H1 (cell line): ENCODE results near the gene NR4A3. TPM values are rescaled to one million over a fixed set of nuclear protein-coding genes. Genes with fewer than 3 reads are reported as not detected.

Experiments
- CTCF ChIA-PET: fragments of 300-600 bp; sonication (Branson Sonifier 250); formaldehyde crosslinking; loops from one replicate; lab custom pipeline; 2021; ENCODE audit not compliant: partially characterized antibody; lab: Charles Lee
- POLR2A ChIA-PET: fragments of 300-600 bp; sonication (Branson Sonifier 250); formaldehyde crosslinking; loops from one replicate; lab custom pipeline; 2021; ENCODE audit warnings: inconsistent platforms; ENCODE audit not compliant: partially characterized antibody; lab: Charles Lee
- DNase-seq, 2 experiments: peaks; one replicate each; pipeline versions ENCODE4 v3.0.0 to v3.0.0-alpha.2; 2010 to 2022; ENCODE audit warnings: low spot score in 2 of 2, low read depth in 1 of 2, mixed read lengths in 1 of 2
- FAIRE-seq: peaks from 2 replicates; lab custom pipeline; 2011; peaks lifted over from hg19 to GRCh38; lab: Jason Lieb, UNC
- H2AFZ ChIP-seq: 2 replicates; pipeline ENCODE4 v1.8.1; 2012; ENCODE audit warnings: low read length, inconsistent platforms
- H2AK5ac ChIP-seq: 2 replicates; pipeline ENCODE4 v1.6.1; 2013; ENCODE audit warnings: low read depth, low read length
- H2BK120ac ChIP-seq: replicated peaks from 2 replicates; pipeline ENCODE3; 2013; ENCODE audit warnings: low read depth, low read length, inconsistent platforms
- H2BK12ac ChIP-seq: 2 replicates; pipeline ENCODE4 v1.6.1; 2013; ENCODE audit warnings: low read depth, low read length
- H2BK15ac ChIP-seq: 2 replicates; pipeline ENCODE4 v1.6.1; 2013; ENCODE audit warnings: low read length
- H2BK20ac ChIP-seq: 2 replicates; pipeline ENCODE4 v1.6.1; 2013; ENCODE audit warnings: low read length
- H2BK5ac ChIP-seq: 2 replicates; pipeline ENCODE4 v1.6.1; 2013; ENCODE audit warnings: low read depth, low read length
- H3K14ac ChIP-seq: 2 replicates; pipeline ENCODE4 v1.6.1; 2013; ENCODE audit warnings: inconsistent platforms; ENCODE audit not compliant: insufficient read length
- H3K18ac ChIP-seq: 2 replicates; pipeline ENCODE4 v1.6.1; 2013; ENCODE audit warnings: low read length; ENCODE audit errors: extremely low read depth
- H3K23ac ChIP-seq: 2 replicates; pipeline ENCODE4 v1.6.1; 2013; ENCODE audit warnings: inconsistent platforms; ENCODE audit not compliant: insufficient read length
- H3K23me2 ChIP-seq: 2 replicates; pipeline ENCODE4 v1.6.1; 2013; ENCODE audit warnings: low read depth, low read length
- H3K27ac ChIP-seq: 2 replicates; pipeline ENCODE4 v1.6.1; 2011; ENCODE audit warnings: low read depth, low read length, inconsistent platforms
- H3K27me3 ChIP-seq, 4 experiments: replicated peaks in 1 of 4; 1 replicate in 1 of 4; 2 replicates in 3 of 4; pipeline versions ENCODE4 v1.6.1 to v1.8.1; 2011 to 2013; ENCODE audit warnings: low read length in 3 of 4, mild to moderate bottlenecking in 3 of 4, inconsistent platforms in 2 of 4, mixed read lengths in 2 of 4, moderate library complexity in 1 of 4; ENCODE audit not compliant: control insufficient read depth in 3 of 4, insufficient read depth in 3 of 4; ENCODE audit errors: extremely low read depth in 1 of 4
- H3K36me3 ChIP-seq, 4 experiments: 2 replicates each; pipeline versions ENCODE4 v1.6.1 to v1.8.1; 2011 to 2013; ENCODE audit warnings: mild to moderate bottlenecking in 4 of 4, low read length in 3 of 4, moderate library complexity in 2 of 4, control low read depth in 1 of 4, inconsistent platforms in 1 of 4; ENCODE audit not compliant: insufficient read depth in 4 of 4, control insufficient read depth in 2 of 4
- H3K4ac ChIP-seq: replicated peaks from 2 replicates; pipeline ENCODE3; 2013; ENCODE audit warnings: low read length, low read depth, mixed read lengths, inconsistent platforms; ENCODE audit not compliant: insufficient read length
- H3K4me1 ChIP-seq, 4 experiments: replicated peaks in 1 of 4; 1 replicate in 1 of 4; 2 replicates in 3 of 4; pipeline versions ENCODE4 v1.6.1 to v1.8.1; 2011 to 2013; ENCODE audit warnings: low read length in 3 of 4, inconsistent platforms in 2 of 4, mixed read lengths in 1 of 4; ENCODE audit not compliant: insufficient read depth in 4 of 4, control insufficient read depth in 3 of 4
- H3K4me2 ChIP-seq, 2 experiments: 2 replicates each; pipeline versions ENCODE4 v1.6.1 to v1.8.1; 2011 to 2013; ENCODE audit warnings: low read depth in 2 of 2, low read length in 2 of 2, control low read depth in 1 of 2, inconsistent platforms in 1 of 2, mild to moderate bottlenecking in 1 of 2; ENCODE audit not compliant: insufficient read depth in 1 of 2
- H3K4me3 ChIP-seq, 4 experiments: fragments of 200-600, 300-600 bp in 1 of 4; sonication (generic), shearing (Covaris generic), sonication (Bioruptor Twin) in 1 of 4; 2 replicates each; pipeline versions ENCODE4 v1.5.1 to v1.8.1; 2011 to 2016; ENCODE audit warnings: low read length in 4 of 4, low read depth in 3 of 4, control low read depth in 2 of 4, inconsistent platforms in 2 of 4, mild to moderate bottlenecking in 2 of 4, mixed read lengths in 1 of 4, moderate library complexity in 1 of 4; ENCODE audit not compliant: insufficient read depth in 2 of 4; ENCODE audit errors: extremely low read depth in 1 of 4
- H3K56ac ChIP-seq: replicated peaks from 2 replicates; pipeline ENCODE3; 2013; ENCODE audit warnings: low read depth, mild to moderate bottlenecking, mixed read lengths, low read length, inconsistent platforms; ENCODE audit not compliant: insufficient read length
- H3K79me1 ChIP-seq: 2 replicates; pipeline ENCODE4 v1.6.1; 2013; ENCODE audit warnings: low read depth, low read length, control low read depth
- H3K79me2 ChIP-seq, 2 experiments: 2 replicates each; pipeline versions ENCODE4 v1.6.1 to v1.8.1; 2012 to 2013; ENCODE audit warnings: low read length in 2 of 2, mild to moderate bottlenecking in 2 of 2, inconsistent platforms in 1 of 2; ENCODE audit not compliant: insufficient read depth in 2 of 2, control insufficient read depth in 1 of 2
- H3K9ac ChIP-seq, 4 experiments: replicated peaks in 1 of 4; 1 replicate in 1 of 4; 2 replicates in 3 of 4; pipeline versions ENCODE4 v1.6.1 to v1.8.1; 2011 to 2013; ENCODE audit warnings: low read depth in 3 of 4, low read length in 3 of 4, control low read depth in 2 of 4, mild to moderate bottlenecking in 2 of 4, moderate library complexity in 2 of 4, inconsistent platforms in 1 of 4; ENCODE audit errors: extremely low read depth in 1 of 4
- H3K9me3 ChIP-seq, 2 experiments: 2 replicates each; pipeline versions ENCODE4 v1.6.1 to v1.8.1; 2012 to 2013; ENCODE audit warnings: mild to moderate bottlenecking in 2 of 2, moderate library complexity in 2 of 2, control low read depth in 1 of 2, inconsistent platforms in 1 of 2, low read depth in 1 of 2, low read length in 1 of 2, mixed read lengths in 1 of 2; ENCODE audit not compliant: insufficient read depth in 2 of 2
- H4K20me1 ChIP-seq, 2 experiments: replicated peaks in 1 of 2; 2 replicates each; pipeline versions ENCODE3 to v1.8.1; 2011 to 2013; ENCODE audit warnings: inconsistent platforms in 2 of 2, low read length in 2 of 2, mild to moderate bottlenecking in 1 of 2; ENCODE audit not compliant: insufficient read depth in 2 of 2, control insufficient read depth in 1 of 2
- H4K5ac ChIP-seq: 2 replicates; pipeline ENCODE4 v1.6.1; 2013; ENCODE audit warnings: low read length, low read depth, mixed read lengths, inconsistent platforms; ENCODE audit not compliant: insufficient read length
- H4K8ac ChIP-seq: 2 replicates; pipeline ENCODE4 v1.8.0; 2013; ENCODE audit warnings: mild to moderate bottlenecking, moderate library complexity, low read length, inconsistent platforms; ENCODE audit not compliant: insufficient read depth; ENCODE audit errors: extremely low read depth
- H4K91ac ChIP-seq: replicated peaks from 2 replicates; pipeline ENCODE3; 2013; ENCODE audit warnings: low read length, mixed read lengths, inconsistent platforms; ENCODE audit not compliant: insufficient read length
- CHD1 ChIP-seq: IDR thresholded peaks from 2 replicates; pipeline ENCODE4 v1.6.1; 2012; ENCODE audit warnings: low read depth, low read length, improper control_type of control experiment
- CREB1 ChIP-seq: IDR thresholded peaks from 2 replicates; pipeline ENCODE4 v1.6.1; 2012; ENCODE audit warnings: inconsistent platforms
- CTCF ChIP-seq, 3 experiments: IDR thresholded peaks; 1 replicate in 2 of 3; 2 replicates in 1 of 3; pipeline versions ENCODE4 v1.5.1 to v1.6.1; 2011; ENCODE audit warnings: low read length in 3 of 3, mild to moderate bottlenecking in 3 of 3, inconsistent platforms in 2 of 3, low read depth in 1 of 3, moderate library complexity in 1 of 3; ENCODE audit not compliant: insufficient read depth in 1 of 3; ENCODE audit errors: control extremely low read depth in 1 of 3
- E2F6 ChIP-seq: IDR thresholded peaks from 2 replicates; pipeline ENCODE4 v1.6.1; 2012; ENCODE audit warnings: inconsistent platforms
- GABPA ChIP-seq: IDR thresholded peaks from 2 replicates; pipeline ENCODE4 v1.6.1; 2011; ENCODE audit warnings: mild to moderate bottlenecking, low read length, moderate library complexity, borderline replicate concordance; ENCODE audit not compliant: insufficient read depth
- KDM5A ChIP-seq: fragments of 200-600 bp; IDR thresholded peaks from 2 replicates; pipeline ENCODE4 v1.7.1; 2012; ENCODE audit warnings: mild to moderate bottlenecking, low read length, inconsistent platforms, mixed read lengths
- MAX ChIP-seq: IDR thresholded peaks from 2 replicates; pipeline ENCODE4 v1.6.1; 2012; ENCODE audit warnings: inconsistent platforms
- POLR2A ChIP-seq, 2 experiments: IDR thresholded peaks; 1 replicate in 1 of 2; 2 replicates in 1 of 2; pipeline ENCODE4 v1.6.1; 2011; ENCODE audit warnings: low read depth in 2 of 2, low read length in 2 of 2, mild to moderate bottlenecking in 2 of 2; ENCODE audit errors: control extremely low read depth in 1 of 2
- POLR2AphosphoS5 ChIP-seq: IDR thresholded peaks from 2 replicates; pipeline ENCODE4 v1.6.1; 2011; ENCODE audit warnings: low read depth, low read length
- SP2 ChIP-seq: IDR thresholded peaks from 2 replicates; pipeline ENCODE4 v1.6.1; 2012; ENCODE audit warnings: mild to moderate bottlenecking, low read length, inconsistent platforms
- TBP ChIP-seq: IDR thresholded peaks from 2 replicates; pipeline ENCODE4 v1.6.1; 2011; ENCODE audit warnings: low read depth, low read length, improper control_type of control experiment
- TCF12 ChIP-seq: IDR thresholded peaks from 2 replicates; pipeline ENCODE4 v1.6.1; 2011; ENCODE audit warnings: low read depth, mild to moderate bottlenecking, low read length
- WGBS, 2 experiments: shearing (Covaris generic) in 1 of 2; methylation state at CpG; one replicate each; pipeline versions ENCODE4 v1.1.6 to v1.1.7; 2013 to 2015; ENCODE audit warnings: low lambda C conversion rate in 2 of 2, mixed read lengths in 2 of 2, inconsistent platforms in 1 of 2, low coverage in 1 of 2, missing lambda C conversion rate in 1 of 2; ENCODE audit not compliant: insufficient replicate concordance in 2 of 2, insufficient coverage in 1 of 2, insufficient read length in 1 of 2; ENCODE audit errors: extremely low coverage in 1 of 2, missing lambda C conversion rate in 1 of 2; 5-methylcytosine and 5-hydroxymethylcytosine counted together
- polyA plus RNA-seq, 7 experiments: library from polyadenylated mRNA; depleted of rRNA in 3 of 7; stranded (reverse) in 5 of 7; unstranded in 2 of 7; fragments of >200 nt in 5 of 7; fragments of 200-250 nt in 2 of 7; gene quantifications; 1 replicate in 5 of 7; 2 replicates in 1 of 7; 4 replicates in 1 of 7; pipeline versions ENCODE4 v1.2.1 to v1.2.3, GENCODE V29; 2011 to 2013; ENCODE audit warnings: missing spikeins in 2 of 7, mixed read lengths in 2 of 7
- total RNA-seq: library from RNA; stranded (reverse); fragmentation: NEBNext Ultra II Directional; extraction: Animal tissue kit (Norgen Biotek cat#: 25700); gene quantifications from 2 replicates; pipeline ENCODE4 v1.2.1, GENCODE V29; 2021

Gene NR4A3
- total and polyA plus RNA-seq, 2 of the 8 experiments (the other 6 are each of a cell fraction or from before 2014, with no cell fraction given): 0.05 to 0.30 TPM

- H2BK120ac ChIP-seq: no peak overlapping the region
- no peak overlapping the region for H4K5ac ChIP-seq
- CTCF ChIA-PET: interaction anchor here (0.5 to 4.1 kb wide), 3 partner anchors 16 to 162 kb away, joined by 3 to 18 read pairs (median 3); no protein-coding TSS in a partner anchor
- 86% methylated on average over 1 of the region's 1 CpG; no CpG with 5 or more reads in 1 of the 2 experiments for WGBS, 2 experiments
- H3K9ac ChIP-seq: no peak overlapping the region
- no peak overlapping the region for H3K4me3 ChIP-seq
- H2AK5ac ChIP-seq: no peak overlapping the region
- no peaks in the 10 kb centered on the region for H3K9me3 ChIP-seq
- H3K4ac ChIP-seq: no peak overlapping the region
- H2BK15ac ChIP-seq: no peak overlapping the region
- no peaks in the 10 kb centered on the region for H4K20me1 ChIP-seq
- no peaks in the 10 kb centered on the region for H3K36me3 ChIP-seq
- H4K8ac ChIP-seq: no peak overlapping the region
- no peak for FAIRE-seq
- H3K27me3 ChIP-seq: no peaks in the 10 kb centered on the region
- H3K23ac ChIP-seq: no peak overlapping the region
- no peaks in the 10 kb centered on the region for H3K79me2 ChIP-seq
- H2AFZ ChIP-seq: no peak overlapping the region
- H3K56ac ChIP-seq: no peak overlapping the region
- no peak overlapping the region for H4K91ac ChIP-seq
- no peak for TF ChIP-seq POLR2A (IDR thresholded peaks at IDR 0.05; ENCODE audit: control extremely low read depth in 1 of 2, low read depth in 2 of 2, low read length in 2 of 2)
- TF ChIP-seq TCF12: no peak
- no peak for TF ChIP-seq CTCF (IDR thresholded peaks at IDR 0.05; ENCODE audit: control extremely low read depth in 1 of 3, insufficient read depth in 1 of 3, low read depth in 1 of 3, low read length in 3 of 3)
- TF ChIP-seq CHD1: no peak
- TF ChIP-seq MAX: no peak
- no peak for TF ChIP-seq TBP
- TF ChIP-seq E2F6: no peak
- no peak for TF ChIP-seq GABPA
- no peak for TF ChIP-seq CREB1
- no peak for TF ChIP-seq SP2
- TF ChIP-seq KDM5A: no peak
- TF ChIP-seq POLR2AphosphoS5: no peak
- TF ChIP-seq, all 59 proteins: peak for 0
- H2BK20ac ChIP-seq: no peak overlapping the region
- H3K27ac ChIP-seq: no peak overlapping the region
- DNase-seq: no peak
- no peak overlapping the region for H2BK12ac ChIP-seq
- H3K4me2 ChIP-seq: no peak overlapping the region
- H3K14ac ChIP-seq: no peak overlapping the region
- no peak overlapping the region for H3K18ac ChIP-seq
- H3K23me2 ChIP-seq: no peaks in the 10 kb centered on the region
- H2BK5ac ChIP-seq: no peak overlapping the region
- no peaks in the 10 kb centered on the region for H3K4me1 ChIP-seq
- POLR2A ChIA-PET: no interaction called here
- H3K79me1 ChIP-seq: no peaks in the 10 kb centered on the region
These were observed 18.4 kb downstream of the NR4A3 start for GRCh38 chr9:99840072-99840471.
